ENCODE data around the gene SHANK2.
"Not testable (repeated sequence)": the region's sequence is repeated elsewhere in the genome, so short reads cannot be mapped to it uniquely, and the experiment has no call there.

The SHANK2 gene

GRCh38 chr11:71245601-71246391 lies 6.6 kb downstream of the SHANK2 start:
- DNase-seq (ENCODE audit: low spot score) = no peak

- DNase-seq (ENCODE audit: low spot score) = no peak
These were observed 8.1 kb downstream of the SHANK2 start for GRCh38 chr11:71244116-71244810.

- DNase-seq (ENCODE audit: low spot score) = no peak
These were observed 10.0 kb downstream of the SHANK2 start for GRCh38 chr11:71242391-71242790.

- no peak for DNase-seq (ENCODE audit: low spot score)
These were observed 10.6 kb downstream of the SHANK2 start for GRCh38 chr11:71241721-71242259.

GRCh38 chr11:71240865-71241691 lies 11.3 kb downstream of the SHANK2 start:
- no peak for DNase-seq (ENCODE audit: low spot score)

- DNase-seq (ENCODE audit: low spot score) = no peak
These were observed 12.2 kb downstream of the SHANK2 start for GRCh38 chr11:71240061-71240690.

GRCh38 chr11:71239581-71239980 lies 12.8 kb downstream of the SHANK2 start:
- no peak for DNase-seq (ENCODE audit: low spot score)

GRCh38 chr11:71238941-71239340 lies 13.4 kb downstream of the SHANK2 start:
- DNase-seq (ENCODE audit: low spot score) = no peak

GRCh38 chr11:71238285-71238875 lies 14.0 kb downstream of the SHANK2 start:
- no peak for DNase-seq (ENCODE audit: low spot score)

- DNase-seq (ENCODE audit: low spot score) = no peak
These were observed 14.5 kb downstream of the SHANK2 start for GRCh38 chr11:71237853-71238252.

GRCh38 chr11:71236836-71237475 lies 15.4 kb downstream of the SHANK2 start:
- no peak for DNase-seq (ENCODE audit: low spot score)

- no peak for DNase-seq (ENCODE audit: low spot score)
These were observed 16.7 kb downstream of the SHANK2 start for GRCh38 chr11:71235719-71236118.

- not testable (repeated sequence) for DNase-seq (ENCODE audit: low spot score)
These were observed 18.2 kb downstream of the SHANK2 start for GRCh38 chr11:71233896-71234852.

- DNase-seq (ENCODE audit: low spot score) = no peak
These were observed 20.0 kb downstream of the SHANK2 start for GRCh38 chr11:71232364-71232763.

GRCh38 chr11:71228961-71229360 lies 23.4 kb downstream of the SHANK2 start:
- DNase-seq (ENCODE audit: low spot score) = no peak

- no peak for DNase-seq (ENCODE audit: low spot score)
These were observed 25.2 kb downstream of the SHANK2 start for GRCh38 chr11:71227058-71227659.

GRCh38 chr11:71223671-71224660 lies 28.4 kb downstream of the SHANK2 start:
- no peak for DNase-seq (ENCODE audit: low spot score)

GRCh38 chr11:71223081-71223405 lies 29.3 kb downstream of the SHANK2 start:
- no peak for DNase-seq (ENCODE audit: low spot score)
